GM19023 (cell line): ENCODE results near the gene MED17.

ENCODE experiments used
- ATAC-seq: cut with Tn5 transposase; IDR thresholded peaks from one replicate; pipeline ENCODE4 v1.9.1; 2021; ENCODE audit warnings: mild to moderate bottlenecking, moderate library complexity; ENCODE audit not compliant: unreplicated experiment

MED17 gene

GRCh38 chr11:93814966-93815633, 31.0 kb downstream of the MED17 start:
- ATAC-seq, result no peak

- no peak for ATAC-seq
Observed at GRCh38 chr11:93817426-93818348, 33.6 kb downstream of the MED17 start.

- no peak for ATAC-seq
Observed at GRCh38 chr11:93819966-93820695, 36.0 kb downstream of the MED17 start.

DNA sequence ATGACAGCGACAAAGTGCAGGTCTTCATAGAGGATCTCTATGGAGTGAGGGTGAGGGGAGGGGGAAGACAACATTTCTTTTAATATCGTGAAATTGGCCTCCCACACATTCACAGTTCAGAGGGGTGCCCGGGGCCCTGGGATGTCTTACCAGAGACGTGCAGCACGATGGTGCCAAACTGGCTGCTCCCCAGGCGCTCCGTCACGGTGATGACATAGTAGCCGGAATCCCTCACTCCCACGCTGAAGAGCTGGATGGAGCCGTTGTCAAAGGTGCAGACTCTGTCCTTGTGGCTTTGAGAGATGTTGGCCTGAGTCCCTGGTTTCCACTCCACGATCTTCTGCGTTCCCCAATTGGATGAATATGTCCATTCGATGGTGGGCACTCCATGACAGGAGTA, 36.8 kb downstream of the MED17 start:
- ATAC-seq, result no peak

DNA sequence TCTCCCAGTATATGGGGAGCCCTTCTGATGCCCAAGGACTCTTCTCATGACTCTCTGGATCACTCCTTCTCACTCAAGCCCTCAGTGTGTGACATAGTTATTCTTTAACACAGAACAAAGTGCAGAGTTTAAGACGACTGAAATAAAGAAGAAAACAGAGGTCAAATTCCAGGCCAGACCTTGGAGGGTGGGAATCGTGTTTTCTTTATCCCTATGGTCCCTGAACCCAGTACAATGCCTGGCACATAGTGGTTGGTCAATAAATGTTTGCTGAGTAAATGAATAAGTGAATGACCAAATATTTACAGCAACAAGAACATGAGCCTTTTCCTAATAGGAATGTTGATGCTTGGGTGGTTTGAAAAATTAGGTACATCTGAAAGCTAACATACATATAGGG, 37.5 kb downstream of the MED17 start:
- no peak for ATAC-seq

- no peak for ATAC-seq
Observed at GRCh38 chr11:93822359-93822758, 38.3 kb downstream of the MED17 start.

DNA sequence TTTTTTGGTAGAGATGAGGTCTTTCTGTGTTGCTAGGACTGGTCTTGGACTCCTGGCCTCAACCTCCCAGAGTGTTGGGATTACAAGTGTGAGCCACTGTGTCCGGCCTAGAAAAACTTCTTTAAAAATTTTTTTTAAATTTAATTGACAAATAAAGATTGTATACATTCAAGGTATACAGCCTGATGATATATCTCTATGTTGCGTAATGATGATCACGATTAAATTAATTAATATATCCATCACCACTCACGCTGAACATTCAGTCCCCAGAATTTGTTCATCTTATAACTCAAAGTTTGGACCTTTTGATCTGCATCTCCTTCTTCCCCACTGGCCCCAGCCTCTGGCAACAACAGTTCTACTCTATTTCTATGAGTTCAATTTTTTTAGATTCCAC, 39.1 kb downstream of the MED17 start:
- ATAC-seq, result no peak

DNA sequence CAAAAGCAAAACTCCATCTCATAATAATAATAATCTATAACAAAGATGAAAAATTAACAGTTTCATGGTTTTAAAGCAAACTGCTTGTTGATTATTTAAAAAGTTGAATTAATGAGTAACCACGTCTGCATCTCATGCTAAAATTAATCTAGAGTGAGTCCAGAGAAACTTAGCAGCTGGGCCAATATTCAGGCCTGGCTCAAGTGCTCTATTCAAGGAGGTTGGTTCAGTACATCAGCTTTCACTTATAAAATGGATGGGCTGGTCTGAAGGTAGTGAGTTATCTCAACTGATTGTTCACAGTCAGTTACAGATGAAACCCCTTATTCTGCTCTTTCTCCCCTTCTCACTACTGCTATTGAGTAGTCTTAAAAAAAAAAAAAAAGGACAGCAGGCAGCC, 43.3 kb downstream of the MED17 start:
- no peak for ATAC-seq

DNA sequence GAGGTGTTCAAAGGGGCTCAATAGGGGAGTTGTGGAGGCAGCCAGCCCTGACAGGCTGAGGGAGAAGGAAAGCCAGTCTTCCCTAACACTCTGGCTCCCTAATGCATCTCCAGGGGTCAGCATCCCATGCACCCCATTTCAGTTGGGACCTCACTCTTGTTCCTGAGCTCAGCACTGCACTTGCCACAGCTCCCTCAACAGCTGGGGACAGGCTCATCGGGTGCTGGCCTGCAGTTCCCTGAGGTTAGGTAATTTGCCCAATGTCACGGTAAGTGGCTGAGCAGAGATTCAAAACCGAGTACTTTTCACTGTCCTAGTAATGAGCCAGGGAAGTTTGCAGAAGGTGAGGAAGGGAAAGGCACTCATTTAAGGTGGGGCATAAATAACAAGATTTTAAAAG, 45.5 kb downstream of the MED17 start:
- ATAC-seq, result no peak

- no peak for ATAC-seq
Observed at GRCh38 chr11:93831343-93832127, 47.5 kb downstream of the MED17 start.

GRCh38 chr11:93832780-93833179, 48.7 kb downstream of the MED17 start:
- no peak for ATAC-seq

DNA sequence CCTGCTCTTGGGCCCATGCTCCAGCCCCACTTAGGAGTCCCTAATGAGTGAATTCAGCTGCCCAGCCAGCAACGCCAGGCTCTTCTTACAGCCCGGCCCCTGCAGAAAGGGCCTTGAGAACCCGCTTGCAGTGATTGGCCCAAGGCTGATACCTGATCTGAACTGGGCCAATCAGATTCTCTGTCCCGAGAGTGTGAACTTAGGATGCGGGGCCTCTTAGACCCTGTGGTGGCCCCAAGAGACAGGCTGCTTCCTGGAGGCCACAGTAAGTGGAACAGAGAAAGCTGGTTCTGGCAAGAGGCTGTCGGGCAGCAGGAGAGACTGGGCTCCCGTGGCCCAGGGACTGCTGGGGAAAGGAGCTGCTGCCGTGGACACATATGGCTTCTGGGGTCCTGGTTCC, 54.9 kb downstream of the MED17 start:
- no peak for ATAC-seq

DNA sequence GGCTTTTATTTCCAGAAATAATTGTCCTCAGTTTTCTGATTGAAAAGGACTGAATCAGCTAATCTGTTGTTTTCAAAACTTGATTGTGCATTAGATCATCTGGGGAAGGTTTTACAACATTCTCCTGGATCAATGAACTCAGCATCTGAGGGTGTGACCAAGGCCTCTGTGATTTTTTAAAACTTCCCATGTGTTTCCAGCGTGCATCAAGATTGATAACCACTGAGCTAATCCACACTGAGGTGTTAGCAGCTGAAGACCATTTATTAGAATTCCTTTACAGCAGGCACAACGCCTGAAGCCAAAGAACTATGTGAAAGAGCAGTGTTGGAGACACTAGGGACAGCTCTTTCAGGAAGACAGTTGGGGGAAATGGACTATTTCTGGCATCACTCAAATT, 56.1 kb downstream of the MED17 start:
- no peak for ATAC-seq

GRCh38 chr11:93840981-93841380, 56.9 kb downstream of the MED17 start:
- no peak for ATAC-seq

DNA sequence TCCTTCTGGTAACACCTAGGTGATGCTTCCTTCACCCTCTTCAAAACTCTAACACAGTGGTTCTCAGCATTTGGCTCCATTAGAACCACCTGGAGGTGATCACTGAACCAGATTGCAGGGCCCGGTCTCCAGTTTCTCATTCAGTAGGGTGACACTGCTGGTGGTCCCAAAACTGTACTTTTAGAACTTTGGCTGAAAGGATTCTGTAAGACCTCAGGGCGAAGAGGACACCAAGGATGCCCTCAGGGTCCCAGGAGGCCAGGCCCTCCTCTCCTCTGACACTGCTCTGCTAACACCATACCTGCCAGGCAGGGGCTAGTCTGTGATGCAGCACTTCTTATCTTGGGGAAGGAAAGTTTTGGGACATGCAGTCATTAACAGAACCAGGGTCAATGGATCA, 57.4 kb downstream of the MED17 start:
- no peak for ATAC-seq

- ATAC-seq, result no peak
Observed at GRCh38 chr11:93842034-93842433, 58.0 kb downstream of the MED17 start.

DNA sequence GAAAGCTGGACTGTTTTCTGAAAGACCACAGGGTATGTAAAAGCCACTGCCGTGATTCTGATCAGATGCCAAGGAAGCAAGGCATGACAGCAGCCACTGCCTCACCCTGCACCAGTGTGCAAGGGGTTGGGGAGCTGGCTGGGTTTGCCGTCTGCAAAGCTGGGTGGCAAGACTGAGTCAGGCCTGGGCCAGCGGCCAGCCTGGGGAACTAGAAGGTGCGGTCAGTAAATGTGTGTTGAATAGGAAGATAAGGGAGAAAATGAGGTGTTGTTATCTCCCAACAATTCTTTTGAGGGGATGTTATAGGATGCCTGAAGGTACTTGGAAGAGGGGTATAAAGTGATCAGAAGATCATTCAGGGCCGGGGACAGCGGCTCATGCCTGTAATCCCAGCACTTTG, 58.4 kb downstream of the MED17 start:
- no peak for ATAC-seq

DNA sequence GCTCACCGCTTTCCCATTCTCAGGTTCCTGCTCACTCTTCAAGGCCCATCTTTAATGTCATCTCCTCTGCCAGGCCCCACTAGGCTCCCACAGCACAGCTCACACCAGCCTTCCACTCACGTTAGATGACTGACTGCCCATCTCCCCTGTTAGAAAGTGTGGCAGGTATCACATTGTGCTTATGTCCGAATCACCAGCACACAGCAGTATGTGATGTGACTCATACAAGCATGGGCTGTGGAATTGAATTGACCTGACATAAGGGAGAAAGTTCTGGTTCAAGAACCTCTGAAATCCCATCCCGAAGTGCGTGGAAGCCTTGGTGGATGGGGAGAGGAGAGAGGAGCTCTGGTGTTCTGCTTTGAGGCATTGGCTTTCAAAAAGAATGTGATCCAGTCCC, 59.8 kb downstream of the MED17 start:
- ATAC-seq, result no peak

DNA sequence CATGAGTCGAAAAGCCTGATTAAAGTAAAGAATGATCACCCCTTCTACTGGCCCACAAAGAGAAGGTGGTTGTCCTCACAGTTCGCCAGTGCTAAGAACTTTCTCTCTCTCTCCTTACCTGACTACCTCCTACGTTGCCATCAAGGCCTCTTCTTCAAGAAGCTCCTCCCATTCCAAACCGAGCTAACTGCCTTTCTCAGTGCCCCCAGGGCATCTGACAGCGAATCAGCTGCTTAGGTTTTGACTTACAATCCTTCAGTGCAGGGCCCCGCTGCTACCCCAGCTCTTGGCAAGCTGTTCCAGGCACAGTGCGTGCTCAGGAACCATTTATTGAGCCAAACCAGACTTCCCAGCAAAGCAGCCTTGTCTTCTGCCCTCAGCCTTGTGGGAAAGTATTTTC, 60.5 kb downstream of the MED17 start:
- no peak for ATAC-seq

DNA sequence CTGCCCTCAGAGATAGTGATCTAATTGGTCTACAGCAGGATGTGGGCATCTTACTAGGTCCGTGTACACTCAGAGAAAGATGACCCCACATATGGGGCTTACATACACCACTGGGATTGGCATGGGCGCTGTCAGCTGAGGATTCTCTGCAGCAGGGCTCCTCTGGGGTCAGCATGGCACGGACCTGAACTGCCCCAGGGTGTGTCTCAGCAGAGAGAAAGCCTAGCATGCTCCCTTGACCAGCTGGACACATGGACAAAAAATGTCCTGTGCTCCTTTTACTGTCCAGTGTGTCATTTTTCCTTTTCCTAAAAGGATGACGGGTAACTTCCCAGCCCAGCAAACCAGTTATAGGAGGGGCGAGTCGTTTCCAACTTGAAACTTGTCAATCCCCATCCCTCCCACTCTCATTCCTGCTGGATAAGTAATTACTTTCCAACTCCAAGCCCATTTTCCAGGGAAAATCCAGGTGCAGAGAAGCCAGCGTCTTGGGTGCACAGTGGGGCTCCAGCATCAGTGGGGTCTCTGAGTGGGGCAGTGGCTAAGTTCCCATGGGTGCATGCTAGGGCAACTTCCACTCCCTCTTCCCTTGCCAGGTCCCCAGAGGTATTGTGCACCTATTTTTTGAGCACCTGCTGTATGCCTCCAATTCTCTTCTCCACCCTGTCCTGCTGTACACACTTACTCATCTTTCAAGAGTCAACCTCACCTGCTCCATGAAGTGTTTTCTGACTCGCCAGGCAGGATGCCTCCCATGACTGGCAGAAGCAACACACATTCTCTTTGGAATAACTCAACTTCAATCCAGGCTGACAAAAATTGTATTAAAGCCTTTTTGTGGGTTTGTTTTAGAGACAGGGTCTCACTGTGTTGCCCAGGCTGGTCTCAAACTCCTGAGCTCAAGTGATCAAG, 61.4 kb downstream of the MED17 start:
- ATAC-seq, result no peak
